Activated CD4-positive, alpha-beta T cell treated with anti-CD3 and anti-CD28 coated beads, Interleukin-2, amount 10 ng/mL, durations not matched to agents 24 days and 14 days (primary cell): ENCODE measurements around the gene SEMG2. TPM values are rescaled to one million over a fixed set of nuclear protein-coding genes. Genes with fewer than 3 reads are reported as not detected.

Experiments used
- total RNA-seq: library from RNA; stranded (reverse); gene quantifications from 2 replicates; pipeline ENCODE4 v1.2.3, GENCODE V29; 2022

Gene SEMG2
- total RNA-seq, 1 donor from 2014 or later, result not detected

Other genes with a start within 250 kb of the SEMG2 start
- gene KCNS1, start 120.2 kb upstream of the SEMG2 start, total RNA-seq, result 0.30 and 0.47 TPM in 2 replicates
- not detected in 2 replicates for gene WFDC5, start 106.2 kb upstream of the SEMG2 start, total RNA-seq
- gene WFDC12, start 96.9 kb upstream of the SEMG2 start, total RNA-seq, result not detected in 2 replicates
- not detected in 2 replicates for gene PI3, start 46.5 kb upstream of the SEMG2 start, total RNA-seq
- gene SEMG1, start 14.3 kb upstream of the SEMG2 start, total RNA-seq, result not detected in 2 replicates
- gene SLPI, start 33.2 kb downstream of the SEMG2 start, total RNA-seq, result not detected in 2 replicates
- gene RBPJL, start 85.5 kb downstream of the SEMG2 start, total RNA-seq, result not detected in 2 replicates
- 1.2 and 1.5 TPM in 2 replicates for gene MATN4, start 86.9 kb downstream of the SEMG2 start, total RNA-seq
- gene SDC4, start 127.1 kb downstream of the SEMG2 start, total RNA-seq, result 177 and 185 TPM in 2 replicates
- gene SYS1, start 141.8 kb downstream of the SEMG2 start, total RNA-seq, result 24.4 and 26.2 TPM in 2 replicates
- gene TP53TG5, start 157.0 kb downstream of the SEMG2 start, total RNA-seq, result 0.12 TPM in 1 of 2 replicates, not detected in the other
- gene DBNDD2, start 186.9 kb downstream of the SEMG2 start, total RNA-seq, result 19.9 and 25.2 TPM in 2 replicates
- gene PIGT, start 194.8 kb downstream of the SEMG2 start, total RNA-seq, result 84.7 and 86.6 TPM in 2 replicates
- gene WFDC2, start 248.4 kb downstream of the SEMG2 start, total RNA-seq, result not detected in 2 replicates